GM18868 (cell line): Measurements from ENCODE around the gene CDH11.

Experiments used
- ATAC-seq: cut with Tn5 transposase; IDR thresholded peaks from one replicate; pipeline ENCODE4 v1.9.1; 2021; ENCODE audit warnings: mild to moderate bottlenecking, moderate library complexity; ENCODE audit not compliant: unreplicated experiment

The CDH11 gene

GRCh38 chr16:65038100-65038499 is 83.8 kb downstream of the CDH11 start:
- ATAC-seq = no peak

GRCh38 chr16:65037556-65037955 is 84.3 kb downstream of the CDH11 start:
- no peak for ATAC-seq

- no peak for ATAC-seq
Measured at GRCh38 chr16:65034915-65035314, 86.9 kb downstream of the CDH11 start.

GRCh38 chr16:65032387-65032786 is 89.5 kb downstream of the CDH11 start:
- no peak for ATAC-seq

- ATAC-seq = no peak
Measured at GRCh38 chr16:65024767-65025178, 97.1 kb downstream of the CDH11 start.

GRCh38 chr16:65023802-65024201 is 98.1 kb downstream of the CDH11 start:
- no peak for ATAC-seq

GRCh38 chr16:65021852-65022595 is 99.8 kb downstream of the CDH11 start:
- ATAC-seq = no peak

- no peak for ATAC-seq
Measured at GRCh38 chr16:65016754-65017153, 105.1 kb downstream of the CDH11 start.

- no peak for ATAC-seq
Measured at GRCh38 chr16:65015599-65015998, 106.3 kb downstream of the CDH11 start.

GRCh38 chr16:65012357-65012756 is 109.5 kb downstream of the CDH11 start:
- no peak for ATAC-seq

GRCh38 chr16:65010125-65010524 is 111.7 kb downstream of the CDH11 start:
- no peak for ATAC-seq

- no peak for ATAC-seq
Measured at GRCh38 chr16:65005696-65006095, 116.2 kb downstream of the CDH11 start.

- no peak for ATAC-seq
Measured at GRCh38 chr16:65004570-65004969, 117.3 kb downstream of the CDH11 start.

GRCh38 chr16:65003621-65004020 is 118.2 kb downstream of the CDH11 start:
- ATAC-seq = no peak

- ATAC-seq = no peak
Measured at GRCh38 chr16:65002265-65002664, 119.6 kb downstream of the CDH11 start.

GRCh38 chr16:65000654-65001053 is 121.2 kb downstream of the CDH11 start:
- ATAC-seq = no peak

GRCh38 chr16:64997751-64998150 is 124.1 kb downstream of the CDH11 start:
- ATAC-seq = no peak

GRCh38 chr16:64997121-64997520 is 124.7 kb downstream of the CDH11 start:
- ATAC-seq = no peak

GRCh38 chr16:64996641-64997040 is 125.2 kb downstream of the CDH11 start:
- no peak for ATAC-seq

GRCh38 chr16:64993464-64993863 is 128.4 kb downstream of the CDH11 start:
- no peak for ATAC-seq

GRCh38 chr16:64991001-64991400 is 130.9 kb downstream of the CDH11 start:
- no peak for ATAC-seq

GRCh38 chr16:64990101-64990500 is 131.8 kb downstream of the CDH11 start:
- no peak for ATAC-seq

- ATAC-seq = no peak
Measured at GRCh38 chr16:64989050-64989449, 132.8 kb downstream of the CDH11 start.
